Thyroid gland (tissue), 4 donors: ENCODE data around the gene MCF2L.

ENCODE experiments used
- POLR2A ChIP-seq, 2 donors: fragments of 450-650 bp; IDR thresholded peaks; one replicate each; pipeline ENCODE4 v1.6.1; 2017; ENCODE audit warnings: antibody characterized with exemption in 2 of 2, mild to moderate bottlenecking in 2 of 2, moderate library complexity in 1 of 2
- TF ChIP-seq, protein P1 (sequence below), 6 experiments: fragments of 200-600 bp in 3 of 6; fragments of 450-650 bp in 3 of 6; sonication (generic) in 3 of 6; IDR thresholded peaks; one replicate each; pipeline ENCODE4 v1.5.1; 2016 to 2019; ENCODE audit warnings: antibody characterized with exemption in 6 of 6, mild to moderate bottlenecking in 2 of 6, inconsistent platforms in 1 of 6, moderate library complexity in 1 of 6

GRCh38 chr13:113118261-113119021 lies 149.4 kb downstream of the MCF2L start:
- TF ChIP-seq, protein P1, sequence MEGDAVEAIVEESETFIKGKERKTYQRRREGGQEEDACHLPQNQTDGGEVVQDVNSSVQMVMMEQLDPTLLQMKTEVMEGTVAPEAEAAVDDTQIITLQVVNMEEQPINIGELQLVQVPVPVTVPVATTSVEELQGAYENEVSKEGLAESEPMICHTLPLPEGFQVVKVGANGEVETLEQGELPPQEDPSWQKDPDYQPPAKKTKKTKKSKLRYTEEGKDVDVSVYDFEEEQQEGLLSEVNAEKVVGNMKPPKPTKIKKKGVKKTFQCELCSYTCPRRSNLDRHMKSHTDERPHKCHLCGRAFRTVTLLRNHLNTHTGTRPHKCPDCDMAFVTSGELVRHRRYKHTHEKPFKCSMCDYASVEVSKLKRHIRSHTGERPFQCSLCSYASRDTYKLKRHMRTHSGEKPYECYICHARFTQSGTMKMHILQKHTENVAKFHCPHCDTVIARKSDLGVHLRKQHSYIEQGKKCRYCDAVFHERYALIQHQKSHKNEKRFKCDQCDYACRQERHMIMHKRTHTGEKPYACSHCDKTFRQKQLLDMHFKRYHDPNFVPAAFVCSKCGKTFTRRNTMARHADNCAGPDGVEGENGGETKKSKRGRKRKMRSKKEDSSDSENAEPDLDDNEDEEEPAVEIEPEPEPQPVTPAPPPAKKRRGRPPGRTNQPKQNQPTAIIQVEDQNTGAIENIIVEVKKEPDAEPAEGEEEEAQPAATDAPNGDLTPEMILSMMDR (IDR thresholded peaks at IDR 0.05): no peak
- no peak for TF ChIP-seq POLR2A (IDR thresholded peaks at IDR 0.05)
